NCI-H1105 (cell line): ENCODE results near the gene GRID2.

ENCODE experiments used
- DNase-seq: peaks from one replicate; lab custom pipeline; 2025; lab: John Stamatoyannopoulos, UW

Gene GRID2

DNA sequence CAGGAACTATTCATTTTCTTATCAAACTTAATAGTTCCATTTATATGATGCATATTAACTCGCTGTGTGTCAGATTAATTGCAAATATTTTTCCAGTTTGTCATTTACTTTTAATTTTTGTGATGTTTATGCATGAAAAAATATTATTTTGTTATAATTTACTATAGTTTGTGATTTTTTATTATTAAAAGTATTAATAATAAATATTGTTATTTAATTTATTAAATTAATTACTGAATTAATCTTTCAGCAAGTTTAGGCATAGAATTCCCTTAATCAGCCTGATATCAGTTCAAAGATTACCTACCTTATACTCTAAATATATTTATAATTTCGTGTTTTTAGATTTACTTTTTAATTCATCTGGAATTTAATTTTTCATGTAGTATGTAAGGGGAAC lies 1509.3 kb downstream of the GRID2 start:
- DNase-seq: no peak

DNA sequence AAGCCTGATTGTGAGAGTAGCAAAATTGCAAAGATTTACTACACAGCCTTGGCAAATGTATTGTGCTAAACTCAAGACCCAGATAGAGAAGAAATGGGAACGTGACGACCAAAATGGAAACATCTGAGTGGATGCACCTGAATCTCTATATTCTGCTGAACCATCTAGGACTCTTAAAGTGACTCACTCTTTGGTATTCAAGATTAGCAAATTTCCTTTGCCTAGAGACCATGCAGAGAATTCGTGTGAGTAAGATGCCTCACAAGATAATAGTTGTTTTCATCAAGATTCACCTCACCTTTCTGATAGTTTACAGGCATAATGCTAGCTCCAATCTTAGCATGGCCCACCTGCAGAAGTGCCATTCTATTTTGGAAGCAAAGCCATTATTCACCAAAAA lies 1510.4 kb downstream of the GRID2 start:
- no peak for DNase-seq

DNA sequence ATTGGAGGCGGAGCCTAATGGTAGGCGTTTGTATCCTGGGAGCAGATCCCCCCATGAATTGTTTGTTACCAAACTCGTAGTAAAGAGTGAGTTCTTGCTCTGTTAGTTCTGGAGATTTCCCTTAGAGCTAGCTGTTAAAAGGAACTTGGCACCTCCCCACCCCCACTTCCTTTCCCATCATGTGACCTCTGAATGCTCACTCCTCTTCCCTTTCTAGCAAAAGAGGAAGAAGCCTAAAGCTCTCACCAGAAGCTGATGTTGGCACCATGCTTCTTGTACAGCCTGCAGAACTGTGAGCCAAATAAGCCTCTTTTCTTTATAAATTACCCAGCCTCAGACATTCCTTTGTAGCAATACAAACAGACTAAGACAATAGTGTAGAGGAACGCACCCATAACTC lies 1511.0 kb downstream of the GRID2 start:
- DNase-seq: no peak
